H1 (cell line): ENCODE measurements around the gene VPS35L.

ENCODE experiments used
- BCL11A ChIP-seq, 2 experiments: IDR thresholded peaks; one replicate each; pipeline ENCODE4 v1.6.1; 2011; ENCODE audit warnings: low read depth in 2 of 2, low read length in 2 of 2, mild to moderate bottlenecking in 2 of 2
- EZH2 ChIP-seq: fragments of 200-600 bp; sonication (generic); IDR thresholded peaks from 2 replicates; pipeline ENCODE4 v1.7.1; 2012; ENCODE audit warnings: low read depth, mild to moderate bottlenecking, moderate library complexity, low read length, inconsistent platforms; ENCODE audit not compliant: severe bottlenecking
- GTF2F1 ChIP-seq: IDR thresholded peaks from 2 replicates; pipeline ENCODE4 v1.6.1; 2012; ENCODE audit warnings: low read depth, low read length, improper control_type of control experiment, borderline replicate concordance
- JUND ChIP-seq: IDR thresholded peaks from 2 replicates; pipeline ENCODE4 v1.6.1; 2011; ENCODE audit warnings: mild to moderate bottlenecking, improper control_type of control experiment, low read length
- POLR2A ChIP-seq, 2 experiments: IDR thresholded peaks; 1 replicate in 1 of 2; 2 replicates in 1 of 2; pipeline ENCODE4 v1.6.1; 2011; ENCODE audit warnings: low read depth in 2 of 2, low read length in 2 of 2, mild to moderate bottlenecking in 2 of 2; ENCODE audit errors: control extremely low read depth in 1 of 2
- TBP ChIP-seq: IDR thresholded peaks from 2 replicates; pipeline ENCODE4 v1.6.1; 2011; ENCODE audit warnings: low read depth, low read length, improper control_type of control experiment
- ZNF274 ChIP-seq: IDR thresholded peaks from 2 replicates; pipeline ENCODE4 v1.7.0; 2012; ENCODE audit warnings: low read length, borderline replicate concordance; ENCODE audit errors: extremely low read depth
- TF ChIP-seq, protein P1 (sequence below), 3 experiments: IDR thresholded peaks; 1 replicate in 2 of 3; 2 replicates in 1 of 3; pipeline versions ENCODE4 v1.5.1 to v1.6.1; 2011; ENCODE audit warnings: low read length in 3 of 3, mild to moderate bottlenecking in 3 of 3, inconsistent platforms in 2 of 3, low read depth in 1 of 3, moderate library complexity in 1 of 3; ENCODE audit not compliant: insufficient read depth in 1 of 3; ENCODE audit errors: control extremely low read depth in 1 of 3
- TF ChIP-seq, protein P2 (sequence below): IDR thresholded peaks from 2 replicates; pipeline ENCODE4 v1.6.1; 2012; ENCODE audit warnings: inconsistent platforms

DNA sequence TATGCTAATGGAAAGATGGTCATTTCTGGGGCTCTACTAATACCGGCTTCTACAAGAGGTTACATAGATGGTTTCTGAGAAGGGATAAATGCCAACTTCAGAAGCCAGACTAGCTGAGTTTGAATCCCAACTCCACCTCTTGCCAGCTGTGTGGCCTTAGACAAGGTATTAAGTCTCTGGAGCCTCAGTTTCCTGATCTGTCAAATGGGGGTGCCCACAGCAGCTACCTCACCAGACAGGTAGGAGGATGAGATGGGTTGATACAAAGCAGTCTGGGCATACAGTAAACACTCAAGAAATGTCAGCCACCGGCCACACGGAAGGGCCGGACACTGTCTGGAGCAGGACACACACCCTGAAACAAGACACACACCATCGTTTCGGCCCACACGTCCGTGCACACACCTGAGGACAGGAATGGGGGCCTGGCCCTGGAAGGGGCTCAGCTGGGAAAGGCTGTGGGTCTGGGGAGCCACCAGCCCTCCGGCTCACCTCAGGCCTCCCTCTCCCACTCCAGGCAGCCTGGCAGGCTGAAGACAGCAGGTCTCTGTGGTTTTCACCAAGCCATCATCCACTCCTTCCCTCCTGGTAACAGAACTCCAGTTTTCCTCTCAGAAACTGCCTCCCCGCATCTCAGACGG, 157.0 kb downstream of the VPS35L start:
- TF ChIP-seq GTF2F1 (no peak), ZNF274 (no peak), BCL11A (IDR thresholded peaks at IDR 0.05; ENCODE audit: low read depth in 2 of 2, low read length in 2 of 2) (no peak), POLR2A (IDR thresholded peaks at IDR 0.05; ENCODE audit: control extremely low read depth in 1 of 2, low read depth in 2 of 2, low read length in 2 of 2) (peak in 1 of 2 experiments; percentile 41; a peak in 1 of 3 replicates), JUND (no peak), EZH2 (no peak), TBP (no peak)
- TF ChIP-seq, protein P1, sequence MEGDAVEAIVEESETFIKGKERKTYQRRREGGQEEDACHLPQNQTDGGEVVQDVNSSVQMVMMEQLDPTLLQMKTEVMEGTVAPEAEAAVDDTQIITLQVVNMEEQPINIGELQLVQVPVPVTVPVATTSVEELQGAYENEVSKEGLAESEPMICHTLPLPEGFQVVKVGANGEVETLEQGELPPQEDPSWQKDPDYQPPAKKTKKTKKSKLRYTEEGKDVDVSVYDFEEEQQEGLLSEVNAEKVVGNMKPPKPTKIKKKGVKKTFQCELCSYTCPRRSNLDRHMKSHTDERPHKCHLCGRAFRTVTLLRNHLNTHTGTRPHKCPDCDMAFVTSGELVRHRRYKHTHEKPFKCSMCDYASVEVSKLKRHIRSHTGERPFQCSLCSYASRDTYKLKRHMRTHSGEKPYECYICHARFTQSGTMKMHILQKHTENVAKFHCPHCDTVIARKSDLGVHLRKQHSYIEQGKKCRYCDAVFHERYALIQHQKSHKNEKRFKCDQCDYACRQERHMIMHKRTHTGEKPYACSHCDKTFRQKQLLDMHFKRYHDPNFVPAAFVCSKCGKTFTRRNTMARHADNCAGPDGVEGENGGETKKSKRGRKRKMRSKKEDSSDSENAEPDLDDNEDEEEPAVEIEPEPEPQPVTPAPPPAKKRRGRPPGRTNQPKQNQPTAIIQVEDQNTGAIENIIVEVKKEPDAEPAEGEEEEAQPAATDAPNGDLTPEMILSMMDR (IDR thresholded peaks at IDR 0.05; ENCODE audit: control extremely low read depth in 1 of 3, insufficient read depth in 1 of 3, low read depth in 1 of 3, low read length in 3 of 3), result no peak
- TF ChIP-seq, protein P2, sequence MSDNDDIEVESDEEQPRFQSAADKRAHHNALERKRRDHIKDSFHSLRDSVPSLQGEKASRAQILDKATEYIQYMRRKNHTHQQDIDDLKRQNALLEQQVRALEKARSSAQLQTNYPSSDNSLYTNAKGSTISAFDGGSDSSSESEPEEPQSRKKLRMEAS, result no peak
